ENCODE measurements around the gene PARM1.

Gene PARM1

DNA sequence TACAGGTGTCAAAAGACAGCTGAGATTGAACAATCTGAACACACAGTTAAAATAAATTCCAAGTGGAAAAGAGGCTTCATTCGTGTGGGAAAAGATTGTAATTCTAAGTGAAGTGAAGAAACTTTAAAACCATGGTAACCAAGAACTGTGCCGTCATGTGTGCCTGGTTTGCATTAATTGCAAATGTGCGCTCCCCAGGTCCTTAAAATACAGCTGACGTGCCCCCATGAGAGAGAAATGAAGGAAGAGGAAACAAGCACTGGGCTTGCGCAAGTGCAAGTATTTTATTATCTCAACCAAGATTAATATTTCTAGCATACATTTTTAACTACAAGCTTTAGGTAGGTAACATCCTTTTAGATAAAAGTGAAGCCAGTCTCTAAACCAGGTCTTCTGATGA is 92.5 kb downstream of the PARM1 start:
- TF ChIP-seq, protein P1, sequence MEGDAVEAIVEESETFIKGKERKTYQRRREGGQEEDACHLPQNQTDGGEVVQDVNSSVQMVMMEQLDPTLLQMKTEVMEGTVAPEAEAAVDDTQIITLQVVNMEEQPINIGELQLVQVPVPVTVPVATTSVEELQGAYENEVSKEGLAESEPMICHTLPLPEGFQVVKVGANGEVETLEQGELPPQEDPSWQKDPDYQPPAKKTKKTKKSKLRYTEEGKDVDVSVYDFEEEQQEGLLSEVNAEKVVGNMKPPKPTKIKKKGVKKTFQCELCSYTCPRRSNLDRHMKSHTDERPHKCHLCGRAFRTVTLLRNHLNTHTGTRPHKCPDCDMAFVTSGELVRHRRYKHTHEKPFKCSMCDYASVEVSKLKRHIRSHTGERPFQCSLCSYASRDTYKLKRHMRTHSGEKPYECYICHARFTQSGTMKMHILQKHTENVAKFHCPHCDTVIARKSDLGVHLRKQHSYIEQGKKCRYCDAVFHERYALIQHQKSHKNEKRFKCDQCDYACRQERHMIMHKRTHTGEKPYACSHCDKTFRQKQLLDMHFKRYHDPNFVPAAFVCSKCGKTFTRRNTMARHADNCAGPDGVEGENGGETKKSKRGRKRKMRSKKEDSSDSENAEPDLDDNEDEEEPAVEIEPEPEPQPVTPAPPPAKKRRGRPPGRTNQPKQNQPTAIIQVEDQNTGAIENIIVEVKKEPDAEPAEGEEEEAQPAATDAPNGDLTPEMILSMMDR (IDR thresholded peaks at IDR 0.05) = no peak

DNA sequence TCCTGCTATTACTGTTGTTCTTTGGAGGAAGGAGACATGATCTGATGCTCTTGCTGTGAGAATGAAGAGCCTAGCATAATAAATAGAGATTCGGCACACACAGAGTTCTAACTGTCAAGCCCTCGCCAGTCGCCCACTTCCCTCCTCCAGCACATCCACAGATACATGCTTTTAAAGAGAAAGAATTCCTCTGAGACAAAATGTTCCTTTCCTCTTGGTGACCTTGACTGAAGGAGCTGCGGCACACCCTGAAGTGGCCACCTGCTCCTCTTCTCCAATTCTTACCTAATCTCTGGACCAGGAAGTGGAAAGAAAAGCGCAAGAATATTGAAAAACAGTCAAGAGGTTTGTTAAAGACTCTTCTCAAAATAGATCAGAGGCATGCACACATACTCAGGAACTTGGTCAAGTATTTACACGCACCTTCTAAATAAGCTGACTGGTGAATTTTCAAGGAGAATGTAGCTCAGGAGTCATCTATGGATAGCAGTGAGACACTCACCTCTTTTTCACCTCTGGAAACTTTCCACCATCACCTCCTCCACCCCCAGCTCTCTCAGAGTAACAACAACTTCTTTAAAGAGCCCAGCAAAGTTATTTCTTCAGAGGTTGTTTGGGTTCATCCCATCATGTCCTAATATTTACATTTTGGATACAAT is 95.4 kb downstream of the PARM1 start:
- TF ChIP-seq, protein P1 (IDR thresholded peaks at IDR 0.05) = no peak

DNA sequence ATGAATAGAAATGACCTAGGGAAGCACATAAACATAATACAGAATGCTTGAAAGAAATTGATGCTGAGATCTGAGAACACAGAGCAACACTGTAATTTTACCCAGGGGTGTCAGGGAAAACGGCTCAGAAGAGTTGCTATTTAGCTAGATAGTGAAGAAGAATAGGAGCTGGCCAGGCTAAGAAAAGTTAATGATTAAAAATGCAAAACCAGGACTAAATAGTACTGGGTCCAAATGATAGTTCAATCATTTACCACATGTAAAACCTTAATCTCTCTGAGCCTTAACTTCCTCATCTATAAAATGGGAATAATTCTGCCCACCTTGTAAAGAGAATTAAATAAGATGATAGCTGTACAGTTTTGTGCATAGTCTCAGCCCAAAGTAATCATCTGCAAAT is 97.1 kb downstream of the PARM1 start:
- TF ChIP-seq, protein P1 (IDR thresholded peaks at IDR 0.05) = no peak

DNA sequence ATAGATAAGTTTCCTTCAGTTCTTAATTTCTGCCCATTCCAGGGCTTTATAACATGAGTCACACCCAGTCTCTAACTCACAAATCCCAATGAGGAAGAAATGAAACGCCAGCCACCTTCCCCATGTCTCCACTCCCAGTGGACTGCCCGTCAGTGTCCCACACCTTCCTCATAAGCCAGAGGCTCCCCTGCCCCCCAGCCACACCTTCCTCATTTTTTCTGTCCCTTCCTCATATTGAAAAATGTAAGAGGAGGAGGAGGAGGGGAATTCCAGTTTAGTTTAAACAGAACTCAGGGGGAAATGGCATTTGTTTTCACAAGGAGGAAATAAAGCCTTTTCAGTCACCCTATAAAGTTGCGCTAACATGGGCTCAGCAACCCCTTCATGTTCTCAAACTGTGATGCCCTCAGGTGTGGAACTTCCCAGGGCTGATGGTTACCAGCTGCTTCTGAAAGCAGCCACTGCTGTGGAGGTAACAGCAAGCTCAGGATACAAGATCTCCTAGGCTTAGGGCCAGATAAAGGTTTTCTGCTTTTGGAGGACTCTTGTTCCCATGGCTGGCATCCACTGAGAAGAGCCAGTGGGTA is 97.8 kb downstream of the PARM1 start:
- TF ChIP-seq, protein P1 (IDR thresholded peaks at IDR 0.05) = no peak

DNA sequence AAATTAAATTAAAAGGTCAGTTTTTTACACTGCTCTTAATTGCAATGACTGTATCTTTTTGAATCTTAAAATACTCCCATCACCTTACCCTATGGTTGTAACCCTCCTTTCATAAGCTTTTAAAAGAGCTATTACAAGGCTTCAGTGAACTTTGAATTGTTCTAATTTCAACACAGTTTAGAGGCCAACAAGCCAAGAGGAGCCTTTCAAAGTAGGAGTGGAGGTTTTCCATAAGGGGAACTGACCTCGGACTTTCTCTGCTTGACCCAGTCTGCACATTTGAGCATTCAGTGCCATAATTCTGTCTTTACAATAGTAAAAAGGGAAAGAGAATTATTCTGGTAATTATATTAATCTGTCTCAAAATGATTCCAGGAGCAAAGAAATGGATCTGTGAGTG is 98.9 kb downstream of the PARM1 start:
- TF ChIP-seq, protein P1 (IDR thresholded peaks at IDR 0.05) = no peak

DNA sequence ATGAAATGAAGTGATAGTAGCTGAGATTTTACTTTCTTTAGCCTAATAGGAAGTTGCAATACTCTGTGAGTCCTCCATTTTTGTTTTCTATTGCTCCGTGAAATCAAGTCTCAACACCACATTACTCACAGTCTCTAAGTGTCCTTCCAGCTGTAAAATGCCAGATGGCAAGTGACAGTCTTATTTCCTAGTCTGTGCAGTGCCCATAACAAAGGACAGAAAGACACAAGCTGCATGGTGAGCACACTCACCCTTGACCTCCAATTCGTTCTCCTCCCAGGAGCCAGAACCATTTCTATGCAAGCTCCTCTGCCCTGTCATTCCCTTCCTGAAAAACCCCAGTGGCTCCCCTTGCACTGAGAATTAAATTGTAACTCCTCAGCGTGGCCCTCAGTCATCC is 101.6 kb downstream of the PARM1 start:
- TF ChIP-seq, protein P1 (IDR thresholded peaks at IDR 0.05) = no peak

DNA sequence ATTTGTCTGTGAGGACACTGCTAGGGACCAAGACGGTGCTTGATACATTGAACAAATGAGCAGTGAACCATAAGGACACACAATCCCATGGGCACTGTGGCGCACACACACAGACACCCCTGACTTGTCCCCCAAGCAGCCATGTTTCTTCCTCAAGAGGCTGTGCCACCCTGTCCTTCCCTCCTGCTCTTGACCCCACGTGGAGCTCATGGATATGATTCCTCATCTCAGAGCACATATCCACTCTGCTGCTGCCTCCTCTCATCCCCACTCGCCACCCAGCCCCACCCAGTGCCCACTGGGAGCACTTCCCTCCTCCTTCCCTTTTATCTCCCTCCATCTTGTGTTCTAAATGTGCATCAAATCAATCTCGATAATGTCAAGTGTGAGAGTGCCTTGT is 102.4 kb downstream of the PARM1 start:
- TF ChIP-seq, protein P1 (IDR thresholded peaks at IDR 0.05) = no peak
